Cardiac muscle cell (in vitro differentiated cells and primary cell): ENCODE data around the gene ODAD4. TPM values are rescaled to one million over a fixed set of nuclear protein-coding genes. Genes with fewer than 3 reads are reported as not detected.
A peak's percentile ranks its signal among the peaks of the same experiment; 100 is the strongest.

ENCODE experiments used
- DNase-seq, 2 donors: peaks; one replicate each; pipeline versions ENCODE4 v3.0.0 to v3.0.0-alpha.2; 2010 to 2017; ENCODE audit warnings: low read depth in 1 of 2, low spot score in 1 of 2
- H3K27ac ChIP-seq: fragments of 200-600 bp; sonication (generic); 2 replicates; pipeline ENCODE4 v1.5.1; 2016
- H3K27me3 ChIP-seq: fragments of 200-600 bp; sonication (generic); 2 replicates; pipeline ENCODE4 v1.6.0; 2016; ENCODE audit warnings: control low read depth
- H3K36me3 ChIP-seq: fragments of 200-600 bp; sonication (generic); 2 replicates; pipeline ENCODE4 v1.5.1; 2016; ENCODE audit warnings: control low read depth
- H3K4me1 ChIP-seq: fragments of 200-600 bp; sonication (generic); 2 replicates; pipeline ENCODE4 v1.8.1; 2017; ENCODE audit warnings: low read depth, mild to moderate bottlenecking, mixed run types
- H3K4me3 ChIP-seq: fragments of 200-600 bp; sonication (generic); 2 replicates; pipeline ENCODE4 v1.5.1; 2016; ENCODE audit warnings: mild to moderate bottlenecking
- H3K9me3 ChIP-seq: fragments of 200-600 bp; sonication (generic); 2 replicates; pipeline ENCODE4 v1.5.1; 2017; ENCODE audit warnings: low read depth, mild to moderate bottlenecking, control low read depth
- CTCF ChIP-seq: IDR thresholded peaks from 2 replicates; pipeline ENCODE4 v1.5.1; 2012; ENCODE audit warnings: low read depth, mild to moderate bottlenecking, low read length
- polyA plus RNA-seq: library from polyadenylated mRNA; unstranded; fragments of >200 nt; fragmentation: Nextera tagmentation; extraction: Ambion mirVana; gene quantifications from 2 replicates; pipeline ENCODE4 v1.2.1, GENCODE V29; 2016
- total RNA-seq: library from RNA; depleted of rRNA; stranded (reverse); fragments of >200 nt; gene quantifications from 2 replicates; pipeline ENCODE4 v1.2.3, GENCODE V29; 2016

Gene ODAD4
- 2.6 and 4.5 TPM in 2 replicates for total RNA-seq
- polyA plus RNA-seq, result 3.2 and 8.0 TPM in 2 replicates

- peak; percentile 57 for TF ChIP-seq CTCF
Measured at GRCh38 chr17:41930009-41930832, at the start of gene ODAD4. Gene ODAD4, plus strand, starts transcription at chr17:41930617. Its CDS starts 107 bp downstream, at chr17:41930724.

GRCh38 chr17:41882756-41883155, 47.7 kb upstream of the ODAD4 start:
- Histone ChIP-seq H3K27ac (no peak overlapping the region), H3K9me3 (no peaks in the 10 kb centered on the region), H3K4me1 (no peaks in the 10 kb centered on the region), H3K27me3 (no peaks in the 10 kb centered on the region), H3K4me3 (no peak overlapping the region), H3K36me3 (peaks cover 61% of the 10 kb centered on the region)
- DNase-seq, result no peak
- TF ChIP-seq CTCF, result no peak

More at GRCh38 chr17:41930009-41930832, at the start of gene ODAD4:
- H3K4me3 ChIP-seq, result peak within 1 kb of the TSS; percentile 62
- peak within 1 kb of the TSS; percentile 85 for H3K27ac ChIP-seq
- DNase-seq, result peak; percentile 98 to 99
- H3K36me3 ChIP-seq, result no peaks in the 10 kb centered on the region
- H3K27me3 ChIP-seq, result no peaks in the 10 kb centered on the region
- H3K4me1 ChIP-seq, result peaks cover 14% of the 10 kb centered on the region
- H3K9me3 ChIP-seq, result no peaks in the 10 kb centered on the region

- Histone ChIP-seq H3K4me3 (no peak overlapping the region), H3K36me3 (peaks cover 67% of the 10 kb centered on the region), H3K27me3 (no peaks in the 10 kb centered on the region), H3K4me1 (no peaks in the 10 kb centered on the region), H3K9me3 (no peaks in the 10 kb centered on the region), H3K27ac (no peak overlapping the region)
- peak in 1 of 2 donors; percentile 23 for DNase-seq
- TF ChIP-seq CTCF, result peak; percentile 11
Measured at GRCh38 chr17:41885733-41886132, 44.7 kb upstream of the ODAD4 start.

- peaks cover 73% of the 10 kb centered on the region for H3K36me3 ChIP-seq
- no peak for TF ChIP-seq CTCF
- H3K27me3 ChIP-seq, result no peaks in the 10 kb centered on the region
- DNase-seq, result no peak
- H3K4me1 ChIP-seq, result no peaks in the 10 kb centered on the region
- H3K4me3 ChIP-seq, result no peak overlapping the region
- no peaks in the 10 kb centered on the region for H3K9me3 ChIP-seq
- H3K27ac ChIP-seq, result no peak overlapping the region
Measured at GRCh38 chr17:41888332-41888965, 42.0 kb upstream of the ODAD4 start.

GRCh38 chr17:41891135-41892020, 39.0 kb upstream of the ODAD4 start:
- Histone ChIP-seq H3K9me3 (no peaks in the 10 kb centered on the region), H3K4me1 (no peaks in the 10 kb centered on the region), H3K36me3 (peaks cover 56% of the 10 kb centered on the region), H3K27ac (no peak overlapping the region), H3K27me3 (no peaks in the 10 kb centered on the region), H3K4me3 (no peak overlapping the region)
- TF ChIP-seq CTCF, result no peak
- no peak for DNase-seq
